Esophagus squamous epithelium (tissue), 4 donors: ENCODE data around the gene EPS8.

Experiments used
- CTCF ChIP-seq, 6 experiments: fragments of 450-650 bp in 4 of 6; fragments of 200-600 bp in 2 of 6; sonication (generic) in 2 of 6; IDR thresholded peaks; one replicate each; pipeline ENCODE4 v1.5.1; 2016 to 2019; ENCODE audit warnings: antibody characterized with exemption in 6 of 6, mild to moderate bottlenecking in 4 of 6, moderate library complexity in 4 of 6
- POLR2A ChIP-seq, 4 donors: fragments of 450-650 bp; IDR thresholded peaks; one replicate each; pipeline ENCODE4 v1.6.1; 2017; ENCODE audit warnings: antibody characterized with exemption in 4 of 4, mild to moderate bottlenecking in 4 of 4, moderate library complexity in 3 of 4

GRCh38 chr12:15591811-15592210 lies 197.4 kb downstream of the EPS8 start:
- TF ChIP-seq CTCF (IDR thresholded peaks at IDR 0.05) (no peak), POLR2A (IDR thresholded peaks at IDR 0.05) (no peak)
